GF-D8 (cell line): ENCODE data around the gene ADPRH.

Experiments used
- DNase-seq: peaks from one replicate; lab custom pipeline; 2025; lab: John Stamatoyannopoulos, UW

The ADPRH gene

DNA sequence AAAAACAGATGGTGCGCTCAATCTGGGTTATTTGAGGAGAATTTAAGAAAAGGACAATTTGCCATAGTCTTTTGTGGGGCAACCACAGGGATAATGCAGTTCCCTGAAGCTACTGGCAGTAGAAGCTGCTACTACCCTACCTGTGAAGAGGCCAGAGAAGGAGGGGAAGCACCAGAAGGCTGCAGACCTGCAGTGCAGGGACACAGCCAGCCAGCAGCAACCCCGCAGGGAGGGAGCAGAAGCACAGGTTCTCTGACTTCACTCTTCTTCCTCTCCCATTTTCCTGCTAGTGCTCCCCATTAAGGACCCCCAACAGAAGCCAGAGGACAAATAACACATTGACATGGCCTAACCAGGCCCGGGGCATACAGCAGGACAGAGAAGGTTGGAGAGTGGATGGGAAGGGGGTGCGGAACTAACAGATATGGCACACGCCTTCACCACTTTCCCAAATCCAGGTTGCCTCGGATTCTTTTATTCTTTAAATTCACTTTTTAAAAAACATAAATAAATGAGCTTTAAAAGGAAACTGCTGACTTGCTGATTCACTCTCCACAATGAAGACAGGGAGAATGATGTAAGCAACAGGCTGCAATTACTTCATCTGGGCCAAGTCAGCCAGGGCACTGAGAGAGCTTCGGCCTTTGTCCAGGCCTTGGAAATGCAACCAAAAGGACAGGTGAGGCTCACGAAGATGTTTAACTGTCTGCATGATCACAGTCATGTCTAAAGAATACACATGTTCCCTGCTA is 51.0 kb downstream of the ADPRH start:
- DNase-seq = peak; percentile 16

DNA sequence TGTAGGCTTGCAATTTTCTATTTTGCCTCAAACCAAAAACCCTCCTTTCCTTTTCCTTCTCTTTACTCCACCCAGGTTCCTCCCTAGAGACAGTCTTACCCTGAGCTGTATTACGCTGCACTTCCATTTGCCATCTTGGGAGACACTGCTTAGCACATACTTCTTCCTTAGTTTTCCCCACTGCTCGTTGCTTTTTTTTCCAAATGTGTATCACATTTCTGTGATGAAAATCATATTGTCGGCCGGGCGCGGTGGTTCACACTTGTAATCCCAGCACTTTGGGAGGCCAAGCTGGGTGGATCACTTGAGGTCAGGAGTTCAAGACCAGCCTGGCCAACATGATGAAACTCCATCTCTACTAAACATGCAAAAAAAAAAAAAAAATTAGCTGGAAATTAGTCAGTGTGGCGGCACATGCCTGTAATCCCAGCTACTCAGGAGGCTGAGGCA is 51.6 kb downstream of the ADPRH start:
- no peak for DNase-seq

DNA sequence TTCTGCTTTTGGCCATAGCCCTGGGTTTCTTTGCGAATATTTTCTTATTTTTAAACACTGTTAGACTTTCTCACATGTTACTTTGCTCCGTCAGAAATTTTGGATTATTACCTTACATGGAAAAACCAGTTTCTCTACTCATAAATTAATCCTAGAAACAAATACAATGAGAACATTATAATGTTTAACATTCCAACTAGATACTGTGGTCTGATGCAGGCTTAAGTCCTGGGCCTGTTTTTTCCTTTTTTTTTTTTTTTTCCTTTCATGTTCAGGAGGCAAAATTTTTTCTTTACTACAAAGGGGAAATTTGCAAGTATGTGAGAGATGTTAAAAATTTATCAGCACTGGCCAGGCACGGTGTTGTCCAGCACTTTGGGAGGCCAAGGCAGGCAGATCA is 52.2 kb downstream of the ADPRH start:
- no peak for DNase-seq

DNA sequence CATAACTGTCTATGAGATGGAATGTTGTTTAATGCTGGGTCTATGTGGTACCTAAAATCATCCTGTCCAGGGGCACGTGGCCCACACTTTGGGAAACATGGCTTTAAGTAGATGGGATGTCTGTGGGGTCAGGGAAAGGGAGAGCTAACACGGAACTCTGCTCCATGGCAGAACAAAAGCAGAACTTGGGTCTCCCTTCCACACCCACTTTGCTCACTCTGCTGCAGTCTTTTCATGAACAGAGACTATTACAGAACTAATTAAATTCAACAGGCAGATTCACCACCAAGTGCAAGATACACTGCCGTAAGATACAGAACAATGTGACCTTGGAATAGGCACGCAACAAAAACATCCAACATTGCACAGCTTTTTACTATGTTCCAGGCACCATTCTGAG is 52.9 kb downstream of the ADPRH start:
- no peak for DNase-seq

DNA sequence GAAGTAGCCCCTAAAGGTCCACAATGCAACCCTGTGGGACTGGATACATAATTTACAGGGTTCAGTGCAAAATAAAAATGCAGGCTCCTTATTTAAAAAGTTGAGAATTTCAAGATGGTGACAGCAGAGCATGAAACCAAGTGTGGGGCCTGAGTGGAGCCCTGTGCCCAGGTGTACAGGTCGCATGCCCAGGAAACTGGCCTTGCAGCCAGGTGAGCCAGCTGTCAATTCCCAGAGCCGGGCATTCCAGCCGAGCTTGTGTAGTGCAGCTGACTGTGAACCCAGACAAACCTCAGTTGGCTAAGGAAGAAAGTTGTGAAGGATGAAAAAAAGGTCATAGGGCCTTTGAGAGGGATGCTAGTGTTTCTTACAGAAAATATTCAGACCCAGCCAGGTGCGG is 53.5 kb downstream of the ADPRH start:
- no peak for DNase-seq

DNA sequence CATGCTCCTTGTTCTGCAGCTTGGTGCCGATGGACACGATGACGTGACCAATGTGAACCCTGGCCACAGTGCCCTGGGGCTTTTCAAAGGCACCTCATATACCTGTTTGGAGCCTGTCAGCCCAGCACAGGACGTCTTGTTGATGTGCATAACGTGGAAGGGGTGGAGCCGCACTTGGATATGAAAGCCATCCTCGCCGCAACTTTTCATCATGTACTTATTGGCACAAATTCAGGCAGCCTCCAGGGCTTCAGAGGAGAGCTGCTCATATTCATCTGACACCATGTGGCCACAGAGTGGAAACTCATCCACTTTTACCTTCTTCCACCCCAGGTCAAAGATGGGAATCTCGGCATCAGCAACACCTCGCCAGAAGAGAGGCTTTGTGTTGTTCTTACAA is 56.4 kb downstream of the ADPRH start:
- DNase-seq = no peak

DNA sequence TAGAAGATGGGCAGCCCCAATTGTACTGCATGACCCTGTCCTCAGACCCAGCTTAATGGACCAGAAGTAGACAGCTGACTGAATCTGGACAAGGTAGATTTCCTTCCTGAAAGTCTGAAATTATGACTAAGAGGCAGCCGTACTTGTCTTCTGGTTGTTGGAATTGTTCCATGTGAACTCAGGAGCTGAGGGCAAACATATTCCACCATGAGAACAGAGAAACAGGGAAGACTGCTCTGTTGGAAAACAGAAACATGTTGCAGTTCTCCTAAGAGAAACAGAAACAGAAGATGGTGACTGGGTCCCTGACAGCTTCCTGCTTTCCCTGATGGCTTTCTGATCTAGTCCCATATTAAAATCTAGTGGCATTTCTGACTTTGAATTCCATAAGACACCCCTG is 57.0 kb downstream of the ADPRH start:
- DNase-seq = no peak

DNA sequence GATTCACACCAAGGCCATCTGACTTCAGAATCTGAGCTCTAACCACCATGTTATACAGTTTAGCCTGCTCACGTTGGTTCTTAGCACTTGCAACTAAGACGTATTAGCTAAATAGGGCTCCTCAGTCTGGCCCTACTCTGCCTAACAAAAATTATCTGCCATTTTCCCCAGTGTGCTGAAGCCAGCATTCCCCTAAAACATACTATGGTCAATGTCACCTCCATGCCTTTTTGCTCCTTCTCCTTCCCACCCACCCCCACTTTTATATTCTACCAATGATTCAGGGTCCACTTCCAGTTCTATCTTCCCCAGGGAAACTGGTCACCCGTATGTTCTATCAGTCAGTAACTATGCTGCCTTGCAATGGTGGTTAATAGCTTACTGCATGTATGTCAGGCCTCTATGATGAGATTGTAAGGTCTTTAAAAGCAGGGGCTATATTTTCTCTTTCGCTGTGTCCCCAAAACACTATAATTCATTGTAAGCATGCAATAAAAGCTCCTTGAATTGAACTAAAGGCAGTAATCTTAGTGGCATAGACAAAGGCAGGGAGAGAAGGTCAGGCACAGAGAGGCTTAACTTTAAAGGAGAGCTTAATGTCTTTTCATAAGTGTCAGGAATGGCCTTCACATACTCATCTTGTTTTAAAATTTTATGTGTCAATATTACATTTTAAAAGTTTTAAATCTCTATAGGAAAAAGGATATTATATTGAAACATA is 57.8 kb downstream of the ADPRH start:
- DNase-seq = no peak

DNA sequence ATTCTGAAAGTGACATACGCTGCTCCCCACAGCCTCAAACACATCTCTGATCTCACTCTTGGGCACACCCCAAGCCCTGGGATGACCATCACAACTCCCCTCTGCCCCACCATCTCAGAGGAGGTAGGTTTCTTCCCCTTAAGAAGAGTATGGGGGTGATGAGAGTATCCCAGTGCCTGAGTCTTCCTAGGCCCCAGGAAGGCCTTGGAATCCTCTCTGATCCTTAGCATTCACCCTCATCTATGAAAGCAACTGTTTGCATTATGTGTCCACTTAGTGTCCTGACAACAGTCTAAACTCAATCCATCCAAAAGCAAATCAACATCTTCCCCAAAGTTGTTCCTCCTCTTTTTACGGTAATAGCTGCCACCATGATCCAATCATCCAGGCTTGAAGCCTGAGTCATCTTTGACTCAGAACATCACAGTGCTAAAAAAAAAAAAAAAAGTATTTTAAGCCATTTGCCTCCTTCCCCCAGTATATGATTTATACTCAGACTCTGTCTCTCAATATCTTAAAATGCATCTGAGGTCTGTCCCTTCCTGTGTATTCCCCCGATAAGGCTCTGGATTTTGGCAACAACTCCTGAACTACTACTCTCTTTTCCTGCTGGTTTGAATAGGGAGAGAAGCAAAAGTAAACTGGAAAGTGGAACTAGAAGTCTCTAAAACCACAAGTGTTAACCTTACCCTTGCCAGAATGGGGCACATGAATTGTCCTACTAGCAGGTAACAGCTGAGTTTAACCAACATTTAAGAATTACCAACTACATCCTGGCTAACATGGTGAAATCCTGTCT is 58.6 kb downstream of the ADPRH start:
- DNase-seq = peak; percentile 67
